Activated CD4-positive, alpha-beta T cell treated with anti-CD3 and anti-CD28 coated beads for 1 hour (primary cell): Measurements from ENCODE around the gene EPM2A.
"Not testable (repeated sequence)": the region's sequence is repeated elsewhere in the genome, so short reads cannot be mapped to it uniquely, and the experiment has no call there.

Experiments
- DNase-seq: peaks from one replicate; pipeline ENCODE4 v3.0.0-alpha.2; 2020

EPM2A gene

GRCh38 chr6:145728444-145729385, 6.6 kb downstream of the EPM2A start:
- DNase-seq, result no peak

- no peak for DNase-seq
These were observed 7.4 kb downstream of the EPM2A start for GRCh38 chr6:145727817-145728388.

- DNase-seq, result no peak
These were observed 9.8 kb downstream of the EPM2A start for GRCh38 chr6:145725570-145725969.

- DNase-seq, result no peak
These were observed 11.7 kb downstream of the EPM2A start for GRCh38 chr6:145723646-145724045.

- no peak for DNase-seq
These were observed 13.1 kb downstream of the EPM2A start for GRCh38 chr6:145722190-145722589.

GRCh38 chr6:145721144-145721543, 14.2 kb downstream of the EPM2A start:
- DNase-seq, result no peak

- no peak for DNase-seq
These were observed 19.9 kb downstream of the EPM2A start for GRCh38 chr6:145715426-145715825.

- no peak for DNase-seq
These were observed 20.6 kb downstream of the EPM2A start for GRCh38 chr6:145714731-145715130.

GRCh38 chr6:145713773-145714172, 21.5 kb downstream of the EPM2A start:
- DNase-seq, result no peak

- DNase-seq, result no peak
These were observed 23.9 kb downstream of the EPM2A start for GRCh38 chr6:145711372-145711771.

GRCh38 chr6:145707397-145707796, 27.9 kb downstream of the EPM2A start:
- DNase-seq, result no peak

- no peak for DNase-seq
These were observed 29.8 kb downstream of the EPM2A start for GRCh38 chr6:145705561-145705960.

- DNase-seq, result no peak
These were observed 31.1 kb downstream of the EPM2A start for GRCh38 chr6:145704143-145704781.

- no peak for DNase-seq
These were observed 35.9 kb downstream of the EPM2A start for GRCh38 chr6:145699462-145699861.

GRCh38 chr6:145697401-145697800, 37.9 kb downstream of the EPM2A start:
- DNase-seq, result not testable (repeated sequence)

- DNase-seq, result no peak
These were observed 41.1 kb downstream of the EPM2A start for GRCh38 chr6:145694083-145694737.

- no peak for DNase-seq
These were observed 44.4 kb downstream of the EPM2A start for GRCh38 chr6:145690969-145691368.

- no peak for DNase-seq
These were observed 45.8 kb downstream of the EPM2A start for GRCh38 chr6:145689529-145689928.

- no peak for DNase-seq
These were observed 46.8 kb downstream of the EPM2A start for GRCh38 chr6:145688493-145688905.

GRCh38 chr6:145685932-145686331, 49.4 kb downstream of the EPM2A start:
- DNase-seq, result no peak

- DNase-seq, result no peak
These were observed 53.4 kb downstream of the EPM2A start for GRCh38 chr6:145681965-145682364.

- no peak for DNase-seq
These were observed 61.8 kb downstream of the EPM2A start for GRCh38 chr6:145673504-145673903.

- no peak for DNase-seq
These were observed 65.0 kb downstream of the EPM2A start for GRCh38 chr6:145670311-145670710.
